Kidney capillary endothelial cell (primary cell): ENCODE results near the gene ZNF74.
A peak's percentile ranks its signal among the peaks of the same experiment; 100 is the strongest.

Experiments
- DNase-seq: peaks from one replicate; pipeline ENCODE4 v3.0.0-alpha.2; 2018; ENCODE audit warnings: low spot score

The ZNF74 gene

GRCh38 chr22:20420157-20420842 is 26.3 kb downstream of the ZNF74 start:
- no peak for DNase-seq

GRCh38 chr22:20421507-20421874 is 27.5 kb downstream of the ZNF74 start:
- DNase-seq, result no peak

GRCh38 chr22:20422271-20423007 is 28.5 kb downstream of the ZNF74 start:
- DNase-seq, result no peak

- no peak for DNase-seq
Observed at GRCh38 chr22:20423008-20423905, 29.3 kb downstream of the ZNF74 start.

- DNase-seq, result no peak
Observed at GRCh38 chr22:20423906-20424551, 30.1 kb downstream of the ZNF74 start.

GRCh38 chr22:20424568-20424931 is 30.6 kb downstream of the ZNF74 start:
- no peak for DNase-seq

- DNase-seq, result no peak
Observed at GRCh38 chr22:20424932-20425565, 31.1 kb downstream of the ZNF74 start.

- DNase-seq, result no peak
Observed at GRCh38 chr22:20425566-20426258, 31.8 kb downstream of the ZNF74 start.

- no peak for DNase-seq
Observed at GRCh38 chr22:20426259-20426615, 32.3 kb downstream of the ZNF74 start.

- DNase-seq, result no peak
Observed at GRCh38 chr22:20427104-20427944, 33.4 kb downstream of the ZNF74 start.

- no peak for DNase-seq
Observed at GRCh38 chr22:20427945-20428417, 34.0 kb downstream of the ZNF74 start.

GRCh38 chr22:20428496-20429253 is 34.7 kb downstream of the ZNF74 start:
- no peak for DNase-seq

- peak; percentile 21 for DNase-seq
Observed at GRCh38 chr22:20429254-20430100, 35.5 kb downstream of the ZNF74 start.

- DNase-seq, result no peak
Observed at GRCh38 chr22:20430101-20430719, 36.3 kb downstream of the ZNF74 start.

- peak; percentile 51 for DNase-seq
Observed at GRCh38 chr22:20430720-20431510, 37.0 kb downstream of the ZNF74 start.

- DNase-seq, result no peak
Observed at GRCh38 chr22:20431511-20432192, 37.7 kb downstream of the ZNF74 start.
